Measurements from ENCODE around the gene EIF3A.
"Not testable (repeated sequence)": the region's sequence is repeated elsewhere in the genome, so short reads cannot be mapped to it uniquely, and the experiment has no call there.

Gene EIF3A

GRCh38 chr10:119080521-119081259 lies at the start of gene EIF3A:
Gene EIF3A (minus strand): TSS chr10:119080817. CDS start chr10:119080676, 141 bp downstream.
- DNase-seq, result peak; percentile 81

- no peak for DNase-seq
These were observed 49.1 kb upstream of the EIF3A start for GRCh38 chr10:119129721-119130120.

GRCh38 chr10:119125942-119126341 lies 45.3 kb upstream of the EIF3A start:
- no peak for DNase-seq

GRCh38 chr10:119120875-119121274 lies 40.3 kb upstream of the EIF3A start:
- DNase-seq, result no peak

- DNase-seq, result no peak
These were observed 39.8 kb upstream of the EIF3A start for GRCh38 chr10:119120413-119120867.

GRCh38 chr10:119119400-119119799 lies 38.8 kb upstream of the EIF3A start:
- no peak for DNase-seq

- no peak for DNase-seq
These were observed 37.6 kb upstream of the EIF3A start for GRCh38 chr10:119118231-119118630.

GRCh38 chr10:119116326-119116951 lies 35.8 kb upstream of the EIF3A start:
- no peak for DNase-seq

- DNase-seq, result no peak
These were observed 35.3 kb upstream of the EIF3A start for GRCh38 chr10:119115926-119116325.

- no peak for DNase-seq
These were observed 33.4 kb upstream of the EIF3A start for GRCh38 chr10:119113751-119114732.

- DNase-seq, result no peak
These were observed 31.4 kb upstream of the EIF3A start for GRCh38 chr10:119112056-119112455.

- DNase-seq, result not testable (repeated sequence)
These were observed 27.2 kb upstream of the EIF3A start for GRCh38 chr10:119107771-119108170.

GRCh38 chr10:119107106-119107505 lies 26.5 kb upstream of the EIF3A start:
- not testable (repeated sequence) for DNase-seq

GRCh38 chr10:119105899-119106298 lies 25.3 kb upstream of the EIF3A start:
- DNase-seq, result not testable (repeated sequence)

GRCh38 chr10:119105155-119105554 lies 24.5 kb upstream of the EIF3A start:
- no peak for DNase-seq

GRCh38 chr10:119104654-119105015 lies 24.0 kb upstream of the EIF3A start:
- no peak for DNase-seq

GRCh38 chr10:119103903-119104653 lies 23.5 kb upstream of the EIF3A start, which contains the start of gene DENND10:
Gene DENND10 (plus strand): TSS chr10:119104113. CDS start chr10:119104143, 30 bp downstream.
- no peak for DNase-seq

GRCh38 chr10:119103241-119103902 lies 22.8 kb upstream of the EIF3A start:
- peak; percentile 27 for DNase-seq

- DNase-seq, result peak; percentile 53
These were observed 20.9 kb upstream of the EIF3A start for GRCh38 chr10:119101366-119102098.

GRCh38 chr10:119100434-119101238 lies 20.0 kb upstream of the EIF3A start:
- no peak for DNase-seq

All from NCI-H1436 treated with DMSO at 0.1 percent for 48 hours (cell line).